ENCODE measurements around the gene SLC5A12. TPM values are rescaled to one million over a fixed set of nuclear protein-coding genes. Genes with fewer than 3 reads are reported as not detected.

Gene SLC5A12
- total RNA-seq, 1 experiment from 2014 or later, result not detected

DNA sequence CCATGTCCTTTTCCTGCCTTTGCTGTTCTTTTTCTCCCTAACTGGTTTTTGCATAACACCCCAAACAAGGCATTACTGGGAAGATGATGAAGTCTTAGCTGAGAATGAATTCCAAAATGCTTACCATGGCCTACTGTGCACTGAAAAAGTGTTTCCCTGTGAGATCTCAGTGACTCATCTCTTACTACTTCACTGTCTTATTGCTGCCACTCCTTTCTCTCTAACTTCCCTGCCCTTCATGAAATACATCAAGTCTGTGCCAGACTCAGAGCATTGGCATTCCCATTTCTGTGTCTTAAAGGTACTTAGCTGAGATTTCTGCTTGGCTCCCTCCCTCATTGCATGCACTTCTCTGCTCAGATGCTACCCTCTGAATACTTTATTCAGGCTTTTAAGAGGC lies 100.7 kb downstream of the SLC5A12 start:
- DNase-seq (ENCODE audit: low read depth, low spot score) (no peak), ATAC-seq (no peak)
- in situ Hi-C loops (cut with HindIII; ENCODE audit: low pct_unique_long_range_greater_than_20kb, low sequenced_read_pairs) (no loop called here), intact Hi-C loops (cut with micrococcal nuclease; ENCODE audit: unreplicated experiment) (no loop called here)
- Histone ChIP-seq H3K4me3 (ENCODE audit: low read depth in 2 of 2, low read length in 2 of 2) (no peak overlapping the region), H3K4me1 (ENCODE audit: control insufficient read depth, insufficient read depth, low read length) (no peaks in the 10 kb centered on the region), H3K27ac (ENCODE audit: low read length) (no peak overlapping the region), H3K36me3 (ENCODE audit: control insufficient read depth, insufficient read depth, low read length) (no peaks in the 10 kb centered on the region), H3K9me3 (ENCODE audit: control insufficient read depth, insufficient read depth, low read depth, low read length) (no peaks in the 10 kb centered on the region), H3K27me3 (ENCODE audit: control insufficient read depth, insufficient read depth, low read length) (no peaks in the 10 kb centered on the region)
- TF ChIP-seq SIN3A (IDR thresholded peaks at IDR 0.05; ENCODE audit: borderline replicate concordance, insufficient read depth, low read depth, low read length), result no peak
- no peak for TF ChIP-seq TCF7L2 (IDR thresholded peaks at IDR 0.05; ENCODE audit: low read depth, low read length)
- no peak for TF ChIP-seq REST (IDR thresholded peaks at IDR 0.05; ENCODE audit: insufficient read depth in 1 of 2, low read depth in 2 of 2, low read length in 1 of 2)
- ChIA-PET POLR2A (no interaction called here), CTCF (no interaction called here)
- no TSS peak for BruUV-seq (replicated peaks)

GRCh38 chr11:26620282-26621045 lies 101.4 kb downstream of the SLC5A12 start:
- in situ Hi-C loops (cut with HindIII; ENCODE audit: low pct_unique_long_range_greater_than_20kb, low sequenced_read_pairs), result no loop called here
- CTCF ChIA-PET, result no interaction called here

More at GRCh38 chr11:26620282-26621045, 101.4 kb downstream of the SLC5A12 start:
- TF ChIP-seq REST (IDR thresholded peaks at IDR 0.05; ENCODE audit: insufficient read depth in 1 of 2, low read depth in 2 of 2, low read length in 1 of 2) (no peak), SIN3A (IDR thresholded peaks at IDR 0.05; ENCODE audit: borderline replicate concordance, insufficient read depth, low read depth, low read length) (no peak), POLR2AphosphoS5 (IDR thresholded peaks at IDR 0.05; ENCODE audit: low read depth, low read length) (no peak), TCF7L2 (IDR thresholded peaks at IDR 0.05; ENCODE audit: low read depth, low read length) (no peak)
- no peak overlapping the region for H3K27ac ChIP-seq (ENCODE audit: low read length)
- H3K4me3 ChIP-seq (ENCODE audit: low read depth in 2 of 2, low read length in 2 of 2), result no peak overlapping the region
- H3K36me3 ChIP-seq (ENCODE audit: control insufficient read depth, insufficient read depth, low read length), result no peaks in the 10 kb centered on the region
- no peak for ATAC-seq
- no peaks in the 10 kb centered on the region for H3K27me3 ChIP-seq (ENCODE audit: control insufficient read depth, insufficient read depth, low read length)
- intact Hi-C loops (cut with micrococcal nuclease; ENCODE audit: unreplicated experiment), result no loop called here
- BruUV-seq (replicated peaks), result no TSS peak
- POLR2A ChIA-PET, result no interaction called here
- DNase-seq (ENCODE audit: low read depth, low spot score), result no peak
- H3K4me1 ChIP-seq (ENCODE audit: control insufficient read depth, insufficient read depth, low read length), result no peaks in the 10 kb centered on the region
- no peaks in the 10 kb centered on the region for H3K9me3 ChIP-seq (ENCODE audit: control insufficient read depth, insufficient read depth, low read depth, low read length)
